ENCODE results near the gene ARHGAP15.

ARHGAP15 gene

DNA sequence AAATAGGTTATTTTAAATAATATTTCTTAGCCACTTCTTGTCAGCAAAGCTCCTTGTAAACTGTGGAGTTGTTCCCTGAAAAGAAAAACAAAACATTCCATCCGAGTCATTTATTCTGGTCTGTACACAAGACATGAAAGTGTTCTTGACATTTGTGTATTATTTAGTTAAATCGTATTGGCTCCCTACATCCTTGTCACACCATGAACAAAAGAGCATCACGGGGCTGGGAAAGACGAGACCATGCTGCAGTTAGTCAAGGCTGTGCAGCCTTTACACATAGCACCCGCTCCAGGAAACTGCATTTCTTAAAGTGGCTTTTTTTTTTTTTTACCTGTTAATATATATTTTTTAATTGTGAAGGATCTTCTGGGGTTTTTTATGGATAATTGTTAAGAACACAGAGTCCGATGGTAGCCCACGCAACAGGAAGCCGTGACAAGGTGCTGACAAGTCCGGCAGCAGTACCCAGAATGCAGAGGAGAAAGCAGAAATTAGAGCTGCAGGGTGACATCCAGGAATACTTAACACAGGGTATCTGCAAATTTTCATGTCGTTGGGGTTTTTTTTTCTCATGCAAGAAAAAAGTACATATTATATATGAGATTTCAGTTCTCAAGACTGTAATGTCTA lies 588.4 kb downstream of the ARHGAP15 start:
- no peaks in the 10 kb centered on the region for H3K27me3 ChIP-seq (ENCODE audit: control insufficient read depth, low read length)
- no peaks in the 10 kb centered on the region for H3K9me2 ChIP-seq (replicated peaks; ENCODE audit: control insufficient read depth, low read length)
- no peaks in the 10 kb centered on the region for H3K4me1 ChIP-seq (ENCODE audit: control insufficient read depth, low read length)
- H3K79me2 ChIP-seq (ENCODE audit: control insufficient read depth, low read length) = no peaks in the 10 kb centered on the region
- no peaks in the 10 kb centered on the region for H3K36me3 ChIP-seq (ENCODE audit: control insufficient read depth, low read length)
- no peak overlapping the region for H3K4me3 ChIP-seq (ENCODE audit: low read length)
- no peak overlapping the region for H3K27ac ChIP-seq (ENCODE audit: low read depth, low read length)
- H3K4me2 ChIP-seq (ENCODE audit: low read length) = no peak overlapping the region
- H3K9me3 ChIP-seq (ENCODE audit: control insufficient read depth, insufficient read depth, low read length) = no peaks in the 10 kb centered on the region; the same call in 1 of the 2 replicates
- H3F3A ChIP-seq (ENCODE audit: control insufficient read depth, insufficient read depth) = no peaks in the 10 kb centered on the region
- no peaks in the 10 kb centered on the region for H4K20me1 ChIP-seq (ENCODE audit: control insufficient read depth, insufficient read depth, low read depth, low read length)
- TF ChIP-seq, protein P1, sequence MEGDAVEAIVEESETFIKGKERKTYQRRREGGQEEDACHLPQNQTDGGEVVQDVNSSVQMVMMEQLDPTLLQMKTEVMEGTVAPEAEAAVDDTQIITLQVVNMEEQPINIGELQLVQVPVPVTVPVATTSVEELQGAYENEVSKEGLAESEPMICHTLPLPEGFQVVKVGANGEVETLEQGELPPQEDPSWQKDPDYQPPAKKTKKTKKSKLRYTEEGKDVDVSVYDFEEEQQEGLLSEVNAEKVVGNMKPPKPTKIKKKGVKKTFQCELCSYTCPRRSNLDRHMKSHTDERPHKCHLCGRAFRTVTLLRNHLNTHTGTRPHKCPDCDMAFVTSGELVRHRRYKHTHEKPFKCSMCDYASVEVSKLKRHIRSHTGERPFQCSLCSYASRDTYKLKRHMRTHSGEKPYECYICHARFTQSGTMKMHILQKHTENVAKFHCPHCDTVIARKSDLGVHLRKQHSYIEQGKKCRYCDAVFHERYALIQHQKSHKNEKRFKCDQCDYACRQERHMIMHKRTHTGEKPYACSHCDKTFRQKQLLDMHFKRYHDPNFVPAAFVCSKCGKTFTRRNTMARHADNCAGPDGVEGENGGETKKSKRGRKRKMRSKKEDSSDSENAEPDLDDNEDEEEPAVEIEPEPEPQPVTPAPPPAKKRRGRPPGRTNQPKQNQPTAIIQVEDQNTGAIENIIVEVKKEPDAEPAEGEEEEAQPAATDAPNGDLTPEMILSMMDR (IDR thresholded peaks at IDR 0.05; ENCODE audit: low read depth, low read length, poor library complexity, severe bottlenecking) = no peak
- no peak for TF ChIP-seq EZH2phosphoT487 (IDR thresholded peaks at IDR 0.05; ENCODE audit: borderline replicate concordance, low read length)

DNA sequence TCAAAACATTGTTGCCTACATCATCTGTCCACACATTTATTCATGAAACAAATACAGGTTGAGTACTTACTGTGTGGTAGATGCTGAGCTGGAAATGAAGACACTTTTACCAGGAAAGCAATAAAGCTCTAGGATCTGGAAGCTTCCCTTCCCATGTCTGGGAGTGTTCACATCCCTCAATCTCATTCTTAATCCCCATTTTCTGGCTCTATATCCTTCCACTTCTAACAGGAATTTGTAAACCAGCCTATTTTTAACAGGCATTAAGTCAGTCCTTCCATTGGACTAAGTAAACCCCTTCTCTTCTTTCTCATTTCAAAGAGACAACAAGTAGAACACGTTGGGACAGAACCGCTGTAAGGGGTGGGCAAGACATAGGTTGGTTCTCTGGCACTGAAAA lies 589.5 kb downstream of the ARHGAP15 start:
- Histone ChIP-seq H3K9me2 (replicated peaks; ENCODE audit: control insufficient read depth, low read length) (no peaks in the 10 kb centered on the region), H3K9me3 (ENCODE audit: control insufficient read depth, insufficient read depth, low read length) (no peaks in the 10 kb centered on the region; the same call in 1 of the 2 replicates), H3K79me2 (ENCODE audit: control insufficient read depth, low read length) (no peaks in the 10 kb centered on the region), H3K27me3 (ENCODE audit: control insufficient read depth, low read length) (no peaks in the 10 kb centered on the region), H4K20me1 (ENCODE audit: control insufficient read depth, insufficient read depth, low read depth, low read length) (no peaks in the 10 kb centered on the region), H3K27ac (ENCODE audit: low read depth, low read length) (no peak overlapping the region), H3K4me2 (ENCODE audit: low read length) (no peak overlapping the region), H3K4me1 (ENCODE audit: control insufficient read depth, low read length) (no peaks in the 10 kb centered on the region), H3F3A (ENCODE audit: control insufficient read depth, insufficient read depth) (no peaks in the 10 kb centered on the region), H3K4me3 (ENCODE audit: low read length) (no peak overlapping the region), H3K36me3 (ENCODE audit: control insufficient read depth, low read length) (no peaks in the 10 kb centered on the region)
- TF ChIP-seq, protein P1 (IDR thresholded peaks at IDR 0.05; ENCODE audit: low read depth, low read length, poor library complexity, severe bottlenecking) = no peak
- TF ChIP-seq EZH2phosphoT487 (IDR thresholded peaks at IDR 0.05; ENCODE audit: borderline replicate concordance, low read length) = no peak

DNA sequence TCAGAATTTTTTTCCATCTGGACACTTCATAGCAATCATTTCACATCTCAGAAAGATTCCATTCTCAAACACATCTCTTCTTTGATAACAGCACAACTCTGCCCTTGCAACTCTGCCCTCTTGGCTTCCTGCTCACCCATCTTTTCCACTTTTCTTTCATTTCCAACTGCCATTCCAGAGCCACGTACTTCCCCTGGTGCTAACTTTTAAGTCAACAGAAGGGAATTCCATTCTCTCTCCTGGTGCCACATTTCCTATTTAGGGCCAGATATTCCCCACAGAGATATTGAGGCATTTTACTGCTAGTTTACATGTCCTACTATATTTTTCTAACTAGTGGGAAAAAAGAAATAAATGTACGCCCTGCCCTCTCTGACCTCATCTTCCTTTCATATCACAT lies 590.2 kb downstream of the ARHGAP15 start:
- no peaks in the 10 kb centered on the region for H4K20me1 ChIP-seq (ENCODE audit: control insufficient read depth, insufficient read depth, low read depth, low read length)
- H3K4me1 ChIP-seq (ENCODE audit: control insufficient read depth, low read length) = no peaks in the 10 kb centered on the region
- H3K9me2 ChIP-seq (replicated peaks; ENCODE audit: control insufficient read depth, low read length) = no peaks in the 10 kb centered on the region
- H3K4me2 ChIP-seq (ENCODE audit: low read length) = no peak overlapping the region
- H3K9me3 ChIP-seq (ENCODE audit: control insufficient read depth, insufficient read depth, low read length) = no peaks in the 10 kb centered on the region
- no peak overlapping the region for H3K4me3 ChIP-seq (ENCODE audit: low read length)
- no peaks in the 10 kb centered on the region for H3K36me3 ChIP-seq (ENCODE audit: control insufficient read depth, low read length)
- no peaks in the 10 kb centered on the region for H3K79me2 ChIP-seq (ENCODE audit: control insufficient read depth, low read length)
- TF ChIP-seq, protein P1 (IDR thresholded peaks at IDR 0.05; ENCODE audit: low read depth, low read length, poor library complexity, severe bottlenecking) = no peak
- TF ChIP-seq EZH2phosphoT487 (IDR thresholded peaks at IDR 0.05; ENCODE audit: borderline replicate concordance, low read length) = no peak
- no peak overlapping the region for H3K27ac ChIP-seq (ENCODE audit: low read depth, low read length)
- H3K27me3 ChIP-seq (ENCODE audit: control insufficient read depth, low read length) = no peaks in the 10 kb centered on the region
- no peaks in the 10 kb centered on the region for H3F3A ChIP-seq (ENCODE audit: control insufficient read depth, insufficient read depth)
